VCaP (cell line): Measurements from ENCODE around the gene UNC119.

Source experiments
- H3K27ac ChIP-seq: fragments of 450-650 bp; 2 replicates; pipeline ENCODE4 v1.5.1; 2017
- CTCF ChIP-seq: fragments of 450-650 bp; conservative IDR thresholded peaks from 2 replicates; pipeline ENCODE4 v1.5.1; 2017; ENCODE audit warnings: mild to moderate bottlenecking, moderate library complexity

The UNC119 gene

DNA sequence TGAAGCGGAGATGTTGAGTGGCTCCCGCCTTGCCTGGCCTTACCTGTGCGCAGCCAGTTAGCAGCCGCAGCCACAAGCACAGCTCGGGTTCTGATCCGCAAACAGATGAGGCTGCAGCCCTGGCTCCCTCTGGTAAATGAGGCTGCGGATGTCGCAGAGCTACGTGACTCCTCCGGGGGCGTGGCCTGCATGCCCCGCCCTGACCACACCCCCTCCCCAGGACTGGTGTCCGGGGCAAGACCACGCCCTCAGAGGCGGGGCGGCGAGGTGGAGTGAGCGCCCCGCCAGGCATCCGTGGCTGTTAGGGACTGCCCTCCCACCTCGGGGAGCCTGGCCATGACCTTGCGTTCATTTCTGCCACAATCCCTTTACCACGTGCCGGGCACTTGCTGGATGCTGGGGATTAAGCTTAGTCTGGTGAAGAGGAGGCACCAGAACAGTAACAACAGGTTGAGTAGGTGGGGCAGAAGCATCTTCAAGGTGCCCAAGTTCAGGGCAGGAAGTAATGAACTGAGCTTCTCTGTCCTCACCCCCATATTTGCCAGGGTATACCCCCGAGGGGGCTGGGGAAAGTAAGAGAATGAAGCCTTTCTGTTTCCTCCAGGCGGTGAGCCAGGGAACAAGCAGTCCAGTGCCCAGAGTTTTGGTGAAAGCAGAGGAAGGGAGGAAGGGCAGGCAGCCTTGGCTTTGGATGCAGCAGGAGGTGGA lies 24.5 kb upstream of the UNC119 start, which contains the start of gene ALDOC:
Gene ALDOC, minus strand, starts transcription at position 138 of the 708 bp plus-strand sequence. CDS start 1,363 bp downstream, outside the sequence.
- TF ChIP-seq CTCF = no peak
- H3K27ac ChIP-seq = peak within 1 kb of the TSS; percentile 62

DNA sequence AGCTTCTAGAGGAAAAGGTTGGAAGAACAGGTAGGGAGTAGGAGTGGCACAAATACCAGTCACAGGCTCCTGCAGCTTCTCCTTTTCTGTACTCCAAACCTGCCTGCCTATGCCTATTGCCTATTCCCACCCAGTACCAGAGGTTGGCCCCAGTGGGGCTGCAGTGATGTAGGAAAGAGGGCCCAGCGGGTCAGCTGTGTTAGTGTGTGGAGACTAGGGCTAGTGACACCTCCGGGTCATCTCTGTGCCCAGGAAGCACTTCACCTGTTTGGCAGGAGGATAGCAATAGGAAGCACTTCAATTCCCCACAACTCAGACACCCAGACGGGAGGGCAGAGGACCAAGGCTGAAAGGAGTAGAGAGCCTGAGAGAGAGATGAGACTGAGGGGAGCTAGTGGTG lies 23.6 kb upstream of the UNC119 start:
- peak overlapping the region; percentile 62 for H3K27ac ChIP-seq

DNA sequence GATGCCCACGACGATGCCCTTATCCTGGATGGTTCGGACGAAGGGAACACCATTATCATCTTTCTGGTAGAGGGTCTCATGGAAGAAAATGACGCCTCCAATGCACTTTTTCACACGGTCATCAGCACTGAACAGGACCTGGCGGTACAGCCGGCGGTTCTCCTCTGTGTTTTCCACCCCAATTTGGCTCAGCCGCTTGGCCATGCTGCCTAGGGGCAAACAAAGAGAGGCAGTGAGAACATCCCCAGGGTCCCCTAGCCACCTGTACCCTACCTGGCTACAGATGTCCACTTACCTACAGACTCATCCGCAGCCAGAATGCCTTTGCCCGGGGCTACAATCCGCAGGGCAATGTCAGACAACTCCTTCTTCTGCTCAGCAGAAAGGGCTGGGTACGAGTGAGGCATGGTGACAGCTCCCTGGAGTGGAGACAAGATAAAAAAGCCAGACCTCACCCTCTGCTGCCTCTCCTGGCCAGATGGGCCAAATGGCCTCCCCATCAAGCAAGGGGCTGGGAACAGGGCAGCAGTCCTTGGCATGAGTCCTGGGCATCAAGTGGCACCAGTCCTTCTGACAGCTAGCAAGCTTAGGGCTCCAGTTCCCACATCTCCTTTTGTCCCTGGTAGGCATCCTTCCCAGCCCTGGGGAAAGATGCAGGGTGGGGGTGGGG lies 22.8 kb upstream of the UNC119 start:
- no peak for TF ChIP-seq CTCF
- no peak overlapping the region; the same call in 1 of the 2 replicates for H3K27ac ChIP-seq

GRCh38 chr17:28574526-28574925 lies 22.1 kb upstream of the UNC119 start:
- TF ChIP-seq CTCF = peak; percentile 27; the same call in 1 of the 2 replicates
- H3K27ac ChIP-seq = no peak overlapping the region

DNA sequence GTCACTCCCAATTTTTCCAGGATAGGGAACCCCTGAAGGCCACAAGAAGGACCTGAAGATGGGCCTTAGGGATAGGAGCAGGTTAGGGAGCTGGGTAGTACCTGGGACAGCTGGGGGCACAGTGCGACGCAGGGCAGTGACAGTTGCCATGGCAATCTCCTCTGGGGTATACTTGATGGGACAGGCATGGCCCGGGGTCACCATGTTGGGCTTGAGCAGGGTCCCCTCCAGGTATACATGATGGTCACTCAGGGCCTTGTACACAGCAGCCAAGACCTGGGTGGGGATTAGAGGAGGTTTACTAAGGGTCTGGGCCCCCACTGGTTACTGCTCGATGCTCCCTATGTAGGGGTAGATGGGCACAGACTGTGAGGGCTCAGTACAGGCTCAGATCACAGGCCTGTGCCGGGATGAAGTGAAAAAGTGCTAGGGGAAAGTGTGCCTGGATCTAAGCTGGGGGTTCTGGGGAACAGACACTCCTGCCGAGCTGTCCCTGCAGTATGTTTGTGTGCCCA lies 21.6 kb upstream of the UNC119 start:
- no peak overlapping the region for H3K27ac ChIP-seq
- TF ChIP-seq CTCF = no peak

- H3K27ac ChIP-seq = no peak overlapping the region
Observed at GRCh38 chr17:28573521-28573920, 21.1 kb upstream of the UNC119 start.

DNA sequence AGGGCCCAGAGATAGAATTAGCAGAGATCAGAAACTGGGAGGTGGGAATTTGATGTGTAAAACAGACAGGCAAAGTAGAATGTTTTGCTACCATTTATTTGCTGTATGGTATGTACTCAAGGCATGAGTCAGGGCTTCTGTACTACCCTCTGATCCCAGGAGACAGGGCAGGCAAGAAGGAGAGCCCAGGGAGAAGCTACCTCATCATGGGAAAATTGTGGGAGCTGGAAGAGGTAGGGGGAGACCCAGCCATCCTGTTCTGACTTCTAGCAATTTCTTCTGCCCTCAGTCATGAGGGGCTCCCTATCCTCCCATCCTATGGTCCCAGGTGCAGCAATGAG lies 20.6 kb upstream of the UNC119 start:
- no peak overlapping the region for H3K27ac ChIP-seq
- TF ChIP-seq CTCF = no peak

More at GRCh38 chr17:28573521-28573920, 21.1 kb upstream of the UNC119 start:
- no peak for TF ChIP-seq CTCF
